ENCODE results near the gene SP140L. TPM values are rescaled to one million over a fixed set of nuclear protein-coding genes. Genes with fewer than 3 reads are reported as not detected.

SP140L gene
- total and polyA plus RNA-seq, 10 of the 15 experiments (the other 5 are each of a cell fraction or from before 2014, with no cell fraction given) = 4.7 to 28.6 (median 15.0) TPM

DNA sequence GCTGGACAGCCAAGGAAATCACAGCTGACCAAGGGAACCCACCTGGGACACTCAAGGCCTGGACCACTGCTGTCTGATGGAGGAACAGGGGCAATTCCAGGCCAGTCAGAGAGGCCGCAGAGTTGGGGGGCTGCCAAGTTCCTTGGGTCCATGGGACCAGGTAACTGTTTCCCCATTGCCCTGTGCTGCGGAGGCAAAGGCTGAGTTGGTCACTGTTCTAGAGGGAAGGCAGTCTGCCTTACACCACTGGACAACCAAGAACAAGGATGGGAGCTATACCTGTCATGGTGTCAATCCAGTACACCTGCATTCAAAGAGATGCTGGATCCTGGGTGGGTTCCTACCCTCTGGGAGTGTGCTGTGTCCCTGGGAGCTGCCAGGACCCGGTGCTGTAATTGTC is 9.6 kb upstream of the SP140L start:
- no peak overlapping the region for H3K9ac ChIP-seq (ENCODE audit: control insufficient read depth, insufficient read depth, low read length)
- TF ChIP-seq BCL11A (IDR thresholded peaks at IDR 0.05; ENCODE audit: low read depth, low read length) (no peak), RB1 (IDR thresholded peaks at IDR 0.05; ENCODE audit: borderline replicate concordance) (no peak), ASH2L (IDR thresholded peaks at IDR 0.05; ENCODE audit: borderline replicate concordance, low read depth) (no peak), KAT2A (conservative IDR thresholded peaks at IDR 0.05; ENCODE audit: control insufficient read depth, low read depth, low read length) (no peak), IRF4 (IDR thresholded peaks at IDR 0.05; ENCODE audit: low read depth, low read length) (no peak), IKZF1 (conservative IDR thresholded peaks at IDR 0.05) (no peak), YBX1 (IDR thresholded peaks at IDR 0.05) (no peak), NFXL1 (IDR thresholded peaks at IDR 0.05; ENCODE audit: borderline replicate concordance) (no peak), RBBP5 (conservative IDR thresholded peaks at IDR 0.05) (no peak)
- TF ChIP-seq, protein P1, sequence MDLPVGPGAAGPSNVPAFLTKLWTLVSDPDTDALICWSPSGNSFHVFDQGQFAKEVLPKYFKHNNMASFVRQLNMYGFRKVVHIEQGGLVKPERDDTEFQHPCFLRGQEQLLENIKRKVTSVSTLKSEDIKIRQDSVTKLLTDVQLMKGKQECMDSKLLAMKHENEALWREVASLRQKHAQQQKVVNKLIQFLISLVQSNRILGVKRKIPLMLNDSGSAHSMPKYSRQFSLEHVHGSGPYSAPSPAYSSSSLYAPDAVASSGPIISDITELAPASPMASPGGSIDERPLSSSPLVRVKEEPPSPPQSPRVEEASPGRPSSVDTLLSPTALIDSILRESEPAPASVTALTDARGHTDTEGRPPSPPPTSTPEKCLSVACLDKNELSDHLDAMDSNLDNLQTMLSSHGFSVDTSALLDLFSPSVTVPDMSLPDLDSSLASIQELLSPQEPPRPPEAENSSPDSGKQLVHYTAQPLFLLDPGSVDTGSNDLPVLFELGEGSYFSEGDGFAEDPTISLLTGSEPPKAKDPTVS (IDR thresholded peaks at IDR 0.05; ENCODE audit: low read depth, low read length) = no peak
- TF ChIP-seq, protein P2, sequence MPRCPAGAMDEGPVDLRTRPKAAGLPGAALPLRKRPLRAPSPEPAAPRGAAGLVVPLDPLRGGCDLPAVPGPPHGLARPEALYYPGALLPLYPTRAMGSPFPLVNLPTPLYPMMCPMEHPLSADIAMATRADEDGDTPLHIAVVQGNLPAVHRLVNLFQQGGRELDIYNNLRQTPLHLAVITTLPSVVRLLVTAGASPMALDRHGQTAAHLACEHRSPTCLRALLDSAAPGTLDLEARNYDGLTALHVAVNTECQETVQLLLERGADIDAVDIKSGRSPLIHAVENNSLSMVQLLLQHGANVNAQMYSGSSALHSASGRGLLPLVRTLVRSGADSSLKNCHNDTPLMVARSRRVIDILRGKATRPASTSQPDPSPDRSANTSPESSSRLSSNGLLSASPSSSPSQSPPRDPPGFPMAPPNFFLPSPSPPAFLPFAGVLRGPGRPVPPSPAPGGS (IDR thresholded peaks at IDR 0.05; ENCODE audit: borderline replicate concordance, insufficient read depth, low read depth, low read length, poor library complexity, severe bottlenecking) = no peak
- intact Hi-C loops (cut with micrococcal nuclease; ENCODE audit: unreplicated experiment) (loop anchor here (5.0 kb wide), 1 partner anchor 110 kb away; no protein-coding TSS in a partner anchor), in situ Hi-C loops (cut with MboI) (no loop called here)
- no peak overlapping the region for H2AFZ ChIP-seq (ENCODE audit: control insufficient read depth, low read depth, low read length)
- H3K9me3 ChIP-seq (replicated peaks; ENCODE audit: control insufficient read depth, insufficient read depth, low read length) = no peaks in the 10 kb centered on the region; the same call in 2 of the 3 replicates
- FAIRE-seq (no peak), DNase-seq (ENCODE audit: low read depth, low spot score) (no peak), ATAC-seq (no peak)
- ChIA-PET RAD21 (ENCODE audit: unreplicated experiment) (interaction anchor here (1.3 to 2.3 kb wide), 2 partner anchors 10 to 115 kb away, joined by 3 to 14 read pairs; partner anchors contain the start of gene SP140L), POLR2A (interaction anchor here (0.6 to 1.9 kb wide), 2 partner anchors 10 to 119 kb away, joined by 4 to 8 read pairs; partner anchors contain the start of gene SP140L), SMC1A (ENCODE audit: uncharacterized antibody, unreplicated experiment) (interaction anchor here (1.0 to 4.2 kb wide), 4 partner anchors 11 to 317 kb away, joined by 3 to 23 read pairs (median 6); partner anchors contain the start of gene SP140L), CTCF (interaction anchor here (0.6 to 1.8 kb wide), 4 partner anchors 10 to 308 kb away, joined by 3 to 8 read pairs (median 3); partner anchors contain the start of gene SP140L)
- peaks cover 0 to 6% of the 10 kb centered on the region in 2 experiments; a peak in 2 of 4 replicates for H3K36me3 ChIP-seq (ENCODE audit: control insufficient read depth in 2 of 2, insufficient read depth in 2 of 2, low read length in 1 of 2)
- H3K4me3 ChIP-seq = no peak overlapping the region
- WGBS (ENCODE audit: insufficient coverage, insufficient replicate concordance, low lambda C conversion rate, missing lambda C conversion rate) = 80% methylated on average over 3 of the region's 3 CpGs
- no peaks in the 10 kb centered on the region for H4K20me1 ChIP-seq (ENCODE audit: control insufficient read depth, insufficient read depth)
- H3K4me1 ChIP-seq (ENCODE audit: control insufficient read depth, insufficient read depth, low read length) = peaks cover 27% of the 10 kb centered on the region
- H3K27ac ChIP-seq (ENCODE audit: control insufficient read depth, insufficient read depth) = peak overlapping the region; percentile 62; the same call in 1 of the 2 replicates
- H3K79me2 ChIP-seq (ENCODE audit: control insufficient read depth, insufficient read depth, low read length) = no peaks in the 10 kb centered on the region
- BruUV-seq (replicated peaks) = no TSS peak
- no peaks in the 10 kb centered on the region for H3K27me3 ChIP-seq (replicated peaks in 1 of 2; ENCODE audit: control insufficient read depth in 2 of 2, insufficient read depth in 2 of 2, low read length in 1 of 2)
- H3K4me2 ChIP-seq (ENCODE audit: control insufficient read depth, insufficient read depth) = peak overlapping the region; percentile 58; the same call in 1 of the 2 replicates

Measured in GM12878 (cell line).